IMR-90 (cell line): ENCODE measurements around the gene CYSLTR2. TPM values are rescaled to one million over a fixed set of nuclear protein-coding genes. Genes with fewer than 3 reads are reported as not detected.
A peak's percentile ranks its signal among the peaks of the same experiment; 100 is the strongest.

ENCODE experiments used
- ATAC-seq: fragments of 200-7000 bp; cut with Tn5 transposase; 2 replicates; pipeline ENCODE4 v1.9.1; 2020; ENCODE audit warnings: low read depth, mild to moderate bottlenecking, moderate library complexity
- BruUV-seq: library from RNA; stranded (reverse); fragments of 400-500 nt; replicated peaks from 2 replicates; lab custom pipeline; 2021; lab: Mats Ljungman, UMichigan
- CTCF ChIA-PET: fragments of 300-600 bp; formaldehyde crosslinking; extraction: SDS; loops from one replicate; lab custom pipeline; 2021; ENCODE audit warnings: antibody characterized with exemption; lab: Yijun Ruan, JAX
- POLR2A ChIA-PET: fragments of 300-600 bp; sonication (Branson Sonifier 250); formaldehyde crosslinking; loops from one replicate; lab custom pipeline; 2022; ENCODE audit warnings: antibody characterized with exemption; ENCODE audit not compliant: unreplicated experiment; lab: Charles Lee
- DNase-seq: peaks from one replicate; pipeline ENCODE4 v3.0.0; 2013
- H2AFZ ChIP-seq: replicated peaks from 2 replicates; pipeline ENCODE3; 2013; ENCODE audit warnings: low read length, mild to moderate bottlenecking; ENCODE audit not compliant: poor library complexity
- H2AK5ac ChIP-seq: 2 replicates; pipeline ENCODE4 v1.6.1; 2013; ENCODE audit warnings: low read depth, low read length, inconsistent platforms
- H2AK9ac ChIP-seq: replicated peaks from 2 replicates; pipeline ENCODE3; 2013; ENCODE audit warnings: mild to moderate bottlenecking, low read depth, low read length, moderate library complexity; ENCODE audit not compliant: poor library complexity
- H2BK120ac ChIP-seq: 2 replicates; pipeline ENCODE4 v1.6.1; 2013; ENCODE audit warnings: low read depth, low read length, inconsistent platforms
- H2BK15ac ChIP-seq: 3 replicates; pipeline ENCODE4 v1.6.1; 2013; ENCODE audit warnings: low read depth, low read length, inconsistent platforms
- H2BK20ac ChIP-seq: 2 replicates; pipeline ENCODE4 v1.6.1; 2013; ENCODE audit warnings: low read depth, mild to moderate bottlenecking, inconsistent platforms, low read length, moderate library complexity
- H2BK5ac ChIP-seq: 2 replicates; pipeline ENCODE4 v1.6.1; 2013; ENCODE audit warnings: mild to moderate bottlenecking, low read depth, low read length, inconsistent platforms; ENCODE audit not compliant: poor library complexity, severe bottlenecking
- H3K14ac ChIP-seq: replicated peaks from 2 replicates; pipeline ENCODE4 v1.6.1; 2013; ENCODE audit warnings: low read depth, low read length, inconsistent platforms
- H3K18ac ChIP-seq: 2 replicates; pipeline ENCODE4 v1.6.1; 2013; ENCODE audit warnings: low read depth, low read length, control low read depth
- H3K23ac ChIP-seq: 2 replicates; pipeline ENCODE4 v1.6.1; 2013; ENCODE audit warnings: low read depth, low read length, inconsistent platforms
- H3K27ac ChIP-seq: 2 replicates; pipeline ENCODE4 v1.5.1; 2013; ENCODE audit warnings: mild to moderate bottlenecking, control low read depth, low read length; ENCODE audit not compliant: insufficient read depth
- H3K27me3 ChIP-seq: 2 replicates; pipeline ENCODE4 v1.6.1; 2013; ENCODE audit warnings: low read length; ENCODE audit not compliant: control insufficient read depth, insufficient read depth
- H3K36me3 ChIP-seq: 2 replicates; pipeline ENCODE4 v1.6.1; 2013; ENCODE audit warnings: low read length, mixed read lengths; ENCODE audit not compliant: control insufficient read depth, insufficient read depth
- H3K4ac ChIP-seq: 2 replicates; pipeline ENCODE4 v1.6.1; 2013; ENCODE audit warnings: low read depth, low read length, inconsistent platforms
- H3K4me1 ChIP-seq: 2 replicates; pipeline ENCODE4 v1.6.1; 2013; ENCODE audit warnings: low read length, mixed read lengths; ENCODE audit not compliant: control insufficient read depth, insufficient read depth
- H3K4me2 ChIP-seq: 2 replicates; pipeline ENCODE4 v1.6.1; 2013; ENCODE audit warnings: low read depth, mild to moderate bottlenecking, control low read depth, low read length, moderate library complexity
- H3K4me3 ChIP-seq: 2 replicates; pipeline ENCODE4 v1.5.1; 2013; ENCODE audit warnings: low read depth, mild to moderate bottlenecking, control low read depth, low read length, moderate library complexity; ENCODE audit not compliant: insufficient read depth
- H3K56ac ChIP-seq: 2 replicates; pipeline ENCODE4 v1.6.1; 2013; ENCODE audit warnings: low read length, inconsistent platforms; ENCODE audit not compliant: insufficient read depth; ENCODE audit errors: extremely low read depth
- H3K79me1 ChIP-seq, 2 experiments: 2 replicates each; pipeline ENCODE4 v1.6.1; 2013; ENCODE audit warnings: low read length in 2 of 2, inconsistent platforms in 1 of 2, low read depth in 1 of 2
- H3K9ac ChIP-seq: 2 replicates; pipeline ENCODE4 v1.6.1; 2013; ENCODE audit warnings: low read depth, low read length, control low read depth
- H3K9me1 ChIP-seq: 2 replicates; pipeline ENCODE4 v1.6.1; 2013; ENCODE audit warnings: low read length, inconsistent platforms; ENCODE audit not compliant: insufficient read depth
- H3K9me3 ChIP-seq: 2 replicates; pipeline ENCODE4 v1.6.1; 2013; ENCODE audit warnings: low read length; ENCODE audit not compliant: control insufficient read depth, insufficient read depth
- H4K20me1 ChIP-seq: 2 replicates; pipeline ENCODE4 v1.6.1; 2013; ENCODE audit warnings: low read length, inconsistent platforms; ENCODE audit not compliant: insufficient read depth
- H4K5ac ChIP-seq: 2 replicates; pipeline ENCODE4 v1.6.1; 2013; ENCODE audit warnings: mild to moderate bottlenecking, low read depth, low read length, control low read depth
- H4K8ac ChIP-seq, 2 experiments: 2 replicates each; pipeline ENCODE4 v1.6.1; 2013; ENCODE audit warnings: low read depth in 2 of 2, low read length in 2 of 2, control low read depth in 1 of 2, inconsistent platforms in 1 of 2
- H4K91ac ChIP-seq: 2 replicates; pipeline ENCODE4 v1.6.1; 2013; ENCODE audit warnings: low read depth, low read length, inconsistent platforms; ENCODE audit not compliant: insufficient read depth
- CHD1 ChIP-seq: IDR thresholded peaks from 2 replicates; pipeline ENCODE4 v1.6.1; 2012; ENCODE audit warnings: low read depth, low read length, improper control_type of control experiment
- ELK1 ChIP-seq: fragments of 150-350 bp; IDR thresholded peaks from 2 replicates; pipeline ENCODE4 v1.6.1; 2016; ENCODE audit warnings: low read depth, mild to moderate bottlenecking, low read length, moderate library complexity, borderline replicate concordance
- FOS ChIP-seq: fragments of 150-350 bp; IDR thresholded peaks from 2 replicates; pipeline ENCODE4 v1.6.1; 2016; ENCODE audit warnings: low read depth, low read length
- NFE2L2 ChIP-seq: fragments of 150-350 bp; IDR thresholded peaks from 2 replicates; pipeline ENCODE4 v1.6.1; 2016; ENCODE audit warnings: low read depth, mild to moderate bottlenecking, low read length
- POLR2A ChIP-seq: IDR thresholded peaks from 2 replicates; pipeline ENCODE4 v1.6.1; 2012; ENCODE audit warnings: mild to moderate bottlenecking, low read depth, low read length
- RFX5 ChIP-seq: IDR thresholded peaks from 2 replicates; pipeline ENCODE4 v1.8.0; 2012; ENCODE audit warnings: low read depth, mild to moderate bottlenecking, low read length, moderate library complexity
- SMC3 ChIP-seq: fragments of 150-350 bp; IDR thresholded peaks from 2 replicates; pipeline ENCODE4 v1.6.1; 2016; ENCODE audit warnings: low read depth, mild to moderate bottlenecking, antibody characterized with exemption, low read length, moderate library complexity
- WGBS, 2 experiments: methylation state at CpG; one replicate each; pipeline versions ENCODE4 v1.1.5 to v1.1.7; 2013; ENCODE audit warnings: missing lambda C conversion rate in 2 of 2; ENCODE audit not compliant: insufficient read length in 1 of 2; ENCODE audit errors: extremely low coverage in 2 of 2; 5-methylcytosine and 5-hydroxymethylcytosine counted together
- dilution Hi-C: fragments of 300-500 bp; cut with HindIII; formaldehyde crosslinking; loops from one replicate; pipeline ENCODE4 v1.14.3; 2018; ENCODE audit warnings: low sequenced_read_pairs; ENCODE audit not compliant: unreplicated experiment
- in situ Hi-C: fragments of 300-500 bp; cut with MboI; formaldehyde crosslinking; loops from 3 replicates; pipeline ENCODE4 v1.14.3; 2019; ENCODE audit warnings: low sequenced_read_pairs, inconsistent platforms, mixed read lengths
- intact Hi-C: fragments of 100-400 bp; cut with micrococcal nuclease; formaldehyde crosslinking; loops from 2 replicates; pipeline ENCODE4 v1.10.0; 2022
- polyA plus RNA-seq, 3 experiments: library from polyadenylated mRNA; depleted of rRNA; stranded (reverse); fragments of >200 nt; gene quantifications; 2 replicates each; pipeline ENCODE4 v1.2.3, GENCODE V29; 2012; ENCODE audit warnings: low replicate concordance in 1 of 3
- total RNA-seq: library from RNA; depleted of rRNA; stranded (reverse); fragments of >200 nt; gene quantifications from 2 replicates; pipeline ENCODE4 v1.2.3, GENCODE V29; 2012
- TF ChIP-seq, protein P1 (sequence below): fragments of 150-350 bp; IDR thresholded peaks from 2 replicates; pipeline ENCODE4 v1.6.1; 2017; ENCODE audit warnings: mild to moderate bottlenecking, antibody characterized with exemption, low read length, low read depth

CYSLTR2 gene
- total and polyA plus RNA-seq, 2 of the 4 experiments (the other 2 are of a cell fraction), result not detected

DNA sequence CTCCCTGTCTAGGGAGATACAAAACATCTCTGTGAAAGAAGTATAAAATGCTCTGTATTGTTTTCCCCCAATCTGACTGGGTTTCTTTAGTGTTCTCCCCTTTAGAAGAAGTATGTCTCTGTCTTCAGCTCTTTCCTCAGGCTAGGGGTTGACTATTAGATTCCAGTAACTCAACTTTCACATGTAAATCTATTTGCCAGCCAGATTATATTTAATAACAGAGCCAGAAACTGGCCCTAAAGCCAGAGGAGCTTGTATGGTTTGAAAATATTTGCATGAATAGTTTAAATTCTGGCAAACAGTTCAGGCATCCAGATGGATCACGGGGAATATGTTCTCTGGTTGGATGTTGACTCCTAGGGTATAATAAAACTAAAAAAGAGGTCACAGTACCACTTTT is 22.3 kb upstream of the CYSLTR2 start:
- in situ Hi-C loops, result no loop called here
- ATAC-seq (peak; percentile 27; the same call in 1 of the 2 replicates), DNase-seq (no peak)
- Histone ChIP-seq H2BK5ac (no peak overlapping the region), H4K5ac (no peak overlapping the region), H3K18ac (no peak overlapping the region), H3K4ac (no peak overlapping the region), H3K14ac (no peak overlapping the region), H3K9me1 (no peaks in the 10 kb centered on the region; the same call in 1 of the 2 replicates), H4K8ac (no peak overlapping the region), H2AK9ac (no peak overlapping the region), H3K9me3 (peaks cover 3% of the 10 kb centered on the region), H3K4me2 (no peak overlapping the region), H3K79me1 (no peaks in the 10 kb centered on the region), H3K4me3 (no peak overlapping the region), H2AFZ (no peak overlapping the region), H3K9ac (no peak overlapping the region), H2BK20ac (no peak overlapping the region), H3K56ac (no peak overlapping the region), H4K20me1 (no peaks in the 10 kb centered on the region), H3K27ac (no peak overlapping the region), H3K36me3 (no peaks in the 10 kb centered on the region), H3K4me1 (no peaks in the 10 kb centered on the region; the same call in 1 of the 2 replicates), H2BK120ac (no peak overlapping the region), H3K23ac (no peak overlapping the region), H3K27me3 (no peaks in the 10 kb centered on the region), H2AK5ac (no peak overlapping the region), H4K91ac (no peak overlapping the region), H2BK15ac (no peak overlapping the region)
- ChIA-PET CTCF (interaction anchor here (0.6 kb wide), 1 partner anchor 495 kb away, joined by 3 read pairs; no protein-coding TSS in a partner anchor), POLR2A (interaction anchor here (0.6 kb wide), 1 partner anchor 12 kb away, joined by 13 read pairs; no protein-coding TSS in a partner anchor)
- dilution Hi-C loops, result no loop called here
- no peak for TF ChIP-seq SMC3
- no peak for TF ChIP-seq NFE2L2
- no peak for TF ChIP-seq POLR2A
- TF ChIP-seq, protein P1, sequence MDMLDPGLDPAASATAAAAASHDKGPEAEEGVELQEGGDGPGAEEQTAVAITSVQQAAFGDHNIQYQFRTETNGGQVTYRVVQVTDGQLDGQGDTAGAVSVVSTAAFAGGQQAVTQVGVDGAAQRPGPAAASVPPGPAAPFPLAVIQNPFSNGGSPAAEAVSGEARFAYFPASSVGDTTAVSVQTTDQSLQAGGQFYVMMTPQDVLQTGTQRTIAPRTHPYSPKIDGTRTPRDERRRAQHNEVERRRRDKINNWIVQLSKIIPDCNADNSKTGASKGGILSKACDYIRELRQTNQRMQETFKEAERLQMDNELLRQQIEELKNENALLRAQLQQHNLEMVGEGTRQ, result no peak
- TF ChIP-seq RFX5, result no peak
- no peak for TF ChIP-seq CHD1
- no peak for TF ChIP-seq ELK1
- no peak for TF ChIP-seq FOS
- no CpG with 5 or more reads among the region's 1 CpG for WGBS, 2 experiments
- no TSS peak for BruUV-seq
- intact Hi-C loops, result no loop called here
